ENCODE data around the gene PTPRN2.

GRCh38 chr7:157904211-157904865 is 683.3 kb downstream of the PTPRN2 start:
- TF ChIP-seq CTCF (IDR thresholded peaks at IDR 0.05) (no peak), POLR2A (IDR thresholded peaks at IDR 0.05) (no peak)
